ENCODE results near the gene NOL7. TPM values are rescaled to one million over a fixed set of nuclear protein-coding genes. Genes with fewer than 3 reads are reported as not detected.

NOL7 gene
- total and polyA plus RNA-seq, 2 of the 4 experiments (the other 2 are of a cell fraction) = 21.3 to 34.5 TPM

- no peak overlapping the region for H4K5ac ChIP-seq (ENCODE audit: low read depth, low read length)
- ATAC-seq (ENCODE audit: low read depth) (no peak), DNase-seq (no peak)
- no TSS peak for BruUV-seq (replicated peaks)
- no peak overlapping the region for H4K8ac ChIP-seq (ENCODE audit: low read depth in 2 of 2, low read length in 2 of 2)
- no peaks in the 10 kb centered on the region for H4K20me1 ChIP-seq (ENCODE audit: insufficient read depth, low read length)
- no peaks in the 10 kb centered on the region for H3K4me1 ChIP-seq (ENCODE audit: control insufficient read depth, insufficient read depth, low read length)
- no peak overlapping the region for H2BK5ac ChIP-seq (ENCODE audit: low read depth, low read length, poor library complexity, severe bottlenecking)
- H3K4ac ChIP-seq (ENCODE audit: low read depth, low read length) = no peak overlapping the region
- H2BK20ac ChIP-seq (ENCODE audit: low read depth, low read length) = no peak overlapping the region
- H3K27ac ChIP-seq (ENCODE audit: insufficient read depth, low read length) = no peak overlapping the region
- no peak overlapping the region for H3K9ac ChIP-seq (ENCODE audit: low read depth, low read length)
- H3K14ac ChIP-seq (replicated peaks; ENCODE audit: low read depth, low read length) = no peak overlapping the region
- H4K91ac ChIP-seq (ENCODE audit: insufficient read depth, low read depth, low read length) = no peak overlapping the region
- H2AK5ac ChIP-seq (ENCODE audit: low read depth, low read length) = no peak overlapping the region
- no peak overlapping the region for H3K18ac ChIP-seq (ENCODE audit: low read depth, low read length)
- POLR2A ChIA-PET (ENCODE audit: unreplicated experiment) = no interaction called here
- peaks cover 6 to 18% of the 10 kb centered on the region in 2 experiments for H3K79me1 ChIP-seq (ENCODE audit: low read depth in 1 of 2, low read length in 2 of 2)
- H3K4me2 ChIP-seq (ENCODE audit: low read depth, low read length) = no peak overlapping the region
- in situ Hi-C loops (cut with MboI; ENCODE audit: low sequenced_read_pairs) (no loop called here), dilution Hi-C loops (cut with HindIII; ENCODE audit: low sequenced_read_pairs, unreplicated experiment) (no loop called here), intact Hi-C loops (cut with micrococcal nuclease) (no loop called here)
- H2BK15ac ChIP-seq (ENCODE audit: low read depth, low read length) = no peak overlapping the region
- H2AK9ac ChIP-seq (replicated peaks; ENCODE audit: low read depth, low read length, poor library complexity) = no peak overlapping the region
- H3K9me3 ChIP-seq (ENCODE audit: control insufficient read depth, insufficient read depth, low read length) = no peaks in the 10 kb centered on the region
- CTCF ChIA-PET = interaction anchor here (0.6 kb wide), 2 partner anchors 33 to 146 kb away, joined by 3 read pairs; partner anchors contain the start of gene NOL7
- TF ChIP-seq POLR2A (IDR thresholded peaks at IDR 0.05; ENCODE audit: low read depth, low read length) = no peak
- no peak for TF ChIP-seq BHLHE40 (IDR thresholded peaks at IDR 0.05; ENCODE audit: low read depth, low read length)
- no peak for TF ChIP-seq RCOR1 (IDR thresholded peaks at IDR 0.05; ENCODE audit: insufficient replicate concordance, low read length)
- TF ChIP-seq RFX5 (IDR thresholded peaks at IDR 0.05; ENCODE audit: low read depth, low read length) = no peak
- no peak for TF ChIP-seq MXI1 (IDR thresholded peaks at IDR 0.05; ENCODE audit: borderline replicate concordance, low read depth, low read length)
- TF ChIP-seq MAFK (IDR thresholded peaks at IDR 0.05; ENCODE audit: low read depth, low read length) = no peak
- no peak for TF ChIP-seq MAZ (IDR thresholded peaks at IDR 0.05; ENCODE audit: borderline replicate concordance, low read depth, low read length)
- no peak for TF ChIP-seq RAD21 (IDR thresholded peaks at IDR 0.05; ENCODE audit: low read length)
- TF ChIP-seq USF2 (IDR thresholded peaks at IDR 0.05; ENCODE audit: low read depth, low read length) = no peak
- no peak for TF ChIP-seq NFE2L2 (IDR thresholded peaks at IDR 0.05; ENCODE audit: low read depth, low read length)
- TF ChIP-seq SMC3 (IDR thresholded peaks at IDR 0.05; ENCODE audit: low read depth, low read length) = no peak
- no peak for TF ChIP-seq ELK1 (IDR thresholded peaks at IDR 0.05; ENCODE audit: borderline replicate concordance, low read depth, low read length)
- TF ChIP-seq CEBPB (IDR thresholded peaks at IDR 0.05; ENCODE audit: low read depth, low read length) = no peak
- no peak for TF ChIP-seq CHD1 (IDR thresholded peaks at IDR 0.05; ENCODE audit: low read depth, low read length)
- TF ChIP-seq FOS (IDR thresholded peaks at IDR 0.05; ENCODE audit: low read depth, low read length) = no peak
- no peaks in the 10 kb centered on the region for H3K27me3 ChIP-seq (ENCODE audit: control insufficient read depth, insufficient read depth, low read length)
- peaks cover 8% of the 10 kb centered on the region for H3K36me3 ChIP-seq (ENCODE audit: control insufficient read depth, insufficient read depth, low read length)
- no peak overlapping the region for H3K23ac ChIP-seq (ENCODE audit: low read depth, low read length)
- no peak overlapping the region for H2BK120ac ChIP-seq (ENCODE audit: low read depth, low read length)
- H3K56ac ChIP-seq (ENCODE audit: extremely low read depth, insufficient read depth, low read length) = no peak overlapping the region
- peaks cover 3% of the 10 kb centered on the region; the same call in 1 of the 2 replicates for H3K9me1 ChIP-seq (ENCODE audit: insufficient read depth, low read length)
- H3K4me3 ChIP-seq (ENCODE audit: insufficient read depth, low read depth, low read length) = no peak overlapping the region
- H2AFZ ChIP-seq (replicated peaks; ENCODE audit: low read length, poor library complexity) = no peak overlapping the region
These were observed 33.7 kb downstream of the NOL7 start for GRCh38 chr6:13648850-13649249.

Data from IMR-90 (cell line).